GM12878 (cell line): ENCODE data around the gene ZNF32. TPM values are rescaled to one million over a fixed set of nuclear protein-coding genes. Genes with fewer than 3 reads are reported as not detected.
A peak's percentile ranks its signal among the peaks of the same experiment; 100 is the strongest.

Experiments used
- ASH2L ChIP-seq: fragments of 300-600, 200-600 bp; sonication (generic); IDR thresholded peaks from 2 replicates; pipeline ENCODE4 v1.6.1; 2017; ENCODE audit warnings: low read depth, mild to moderate bottlenecking, borderline replicate concordance
- BRCA1 ChIP-seq: IDR thresholded peaks from 2 replicates; pipeline ENCODE4 v1.6.1; 2011; ENCODE audit warnings: low read depth, low read length, improper control_type of control experiment
- CBX5 ChIP-seq: sonication (generic); IDR thresholded peaks from 2 replicates; pipeline ENCODE4 v1.6.1; 2016; ENCODE audit warnings: low read depth, moderate library complexity, mild to moderate bottlenecking, inconsistent platforms
- DPF2 ChIP-seq: fragments of 450-650 bp; IDR thresholded peaks from 2 replicates; pipeline ENCODE4 v1.6.1; 2017; ENCODE audit warnings: mild to moderate bottlenecking
- HDAC2 ChIP-seq: fragments of 200-600 bp; sonication (generic); IDR thresholded peaks from 2 replicates; pipeline ENCODE4 v1.6.1; 2017
- LARP7 ChIP-seq: fragments of 450-650 bp; IDR thresholded peaks from 2 replicates; pipeline ENCODE4 v1.6.1; 2017; ENCODE audit warnings: mild to moderate bottlenecking
- MTA3 ChIP-seq: IDR thresholded peaks from 2 replicates; pipeline ENCODE4 v1.6.1; 2012; ENCODE audit warnings: low read length, inconsistent platforms, borderline replicate concordance
- NBN ChIP-seq: fragments of 450-650 bp; IDR thresholded peaks from 2 replicates; pipeline ENCODE4 v1.6.1; 2016
- NFXL1 ChIP-seq: fragments of 450-650 bp; IDR thresholded peaks from 2 replicates; pipeline ENCODE4 v1.6.1; 2017; ENCODE audit warnings: antibody characterized with exemption, mild to moderate bottlenecking, borderline replicate concordance
- NFYB ChIP-seq: IDR thresholded peaks from 2 replicates; pipeline ENCODE4 v1.6.1; 2011; ENCODE audit warnings: low read depth, mild to moderate bottlenecking, low read length, improper control_type of control experiment, moderate library complexity; ENCODE audit not compliant: insufficient read depth
- PML ChIP-seq: IDR thresholded peaks from 2 replicates; pipeline ENCODE4 v1.6.1; 2012; ENCODE audit warnings: low read length, inconsistent platforms
- RAD51 ChIP-seq: fragments of 450-650 bp; IDR thresholded peaks from 2 replicates; pipeline ENCODE4 v1.6.1; 2016; ENCODE audit warnings: moderate library complexity, mild to moderate bottlenecking, inconsistent platforms
- RB1 ChIP-seq: fragments of 450-650 bp; formaldehyde crosslinking; IDR thresholded peaks from 2 replicates; pipeline ENCODE4 v1.6.1; 2017; ENCODE audit warnings: mild to moderate bottlenecking, borderline replicate concordance
- RELA ChIP-seq: fragments of 450-650 bp; IDR thresholded peaks from 2 replicates; pipeline ENCODE4 v1.8.0; 2014; ENCODE audit warnings: borderline replicate concordance; ENCODE audit not compliant: partially characterized antibody
- RFX5 ChIP-seq: IDR thresholded peaks from 2 replicates; pipeline ENCODE4 v1.6.1; 2011; ENCODE audit warnings: low read depth, low read length, improper control_type of control experiment
- SMAD1 ChIP-seq: fragments of 450-650 bp; IDR thresholded peaks from 2 replicates; pipeline ENCODE4 v1.6.1; 2018; ENCODE audit warnings: mild to moderate bottlenecking, low read depth; ENCODE audit not compliant: partially characterized antibody
- SRF ChIP-seq, 2 experiments: IDR thresholded peaks; 2 replicates each; pipeline ENCODE4 v1.6.1; 2011; ENCODE audit warnings: low read depth in 2 of 2, low read length in 2 of 2, mild to moderate bottlenecking in 1 of 2, moderate library complexity in 1 of 2
- TBL1XR1 ChIP-seq: IDR thresholded peaks from 2 replicates; pipeline ENCODE4 v1.6.1; 2012; ENCODE audit warnings: low read depth, low read length, improper control_type of control experiment
- TCF12 ChIP-seq: IDR thresholded peaks from 2 replicates; pipeline ENCODE4 v1.6.1; 2011; ENCODE audit warnings: low read depth, mild to moderate bottlenecking, low read length
- polyA plus RNA-seq, 11 experiments: library from polyadenylated mRNA; depleted of rRNA in 4 of 11; unstranded in 6 of 11; stranded (reverse) in 5 of 11; fragments of >200 nt; fragmentation: Nextera tagmentation in 4 of 11; fragmentation: Illumina TruSeq in 1 of 11; extraction: Ambion mirVana in 4 of 11; extraction: Trizol in 1 of 11; gene quantifications; 1 replicate in 1 of 11; 2 replicates in 10 of 11; pipeline versions ENCODE4 v1.2.1 to v1.2.3, GENCODE V29; 2011 to 2016; ENCODE audit warnings: inconsistent platforms in 2 of 11, missing spikeins in 2 of 11, low read depth in 1 of 11
- total RNA-seq, 4 experiments: library from RNA; depleted of rRNA in 3 of 4; stranded (reverse); fragments of >200 nt in 3 of 4; fragmentation: Illumina TruSeq in 1 of 4; extraction: Trizol in 1 of 4; gene quantifications; 2 replicates each; pipeline versions ENCODE4 v1.2.1 to v1.2.3, GENCODE V29; 2013 to 2021
- TF ChIP-seq, protein P1 (sequence below): IDR thresholded peaks from 2 replicates; pipeline ENCODE4 v1.6.1; 2011; ENCODE audit warnings: mild to moderate bottlenecking, low read depth, low read length, moderate library complexity; ENCODE audit not compliant: insufficient replicate concordance
- TF ChIP-seq, protein P2 (sequence below): fragments of 450-650 bp; IDR thresholded peaks from 2 replicates; pipeline ENCODE4 v1.6.1; 2017; ENCODE audit warnings: mild to moderate bottlenecking
- TF ChIP-seq, protein P3 (sequence below): IDR thresholded peaks from 2 replicates; pipeline ENCODE4 v1.6.1; 2012; ENCODE audit warnings: low read length, inconsistent platforms
- TF ChIP-seq, protein P4 (sequence below): fragments of 450-650 bp; IDR thresholded peaks from 2 replicates; pipeline ENCODE4 v1.6.1; 2018; ENCODE audit warnings: borderline replicate concordance, mild to moderate bottlenecking; ENCODE audit not compliant: partially characterized antibody
- TF ChIP-seq, protein P5 (sequence below): IDR thresholded peaks from 2 replicates; pipeline ENCODE4 v1.6.1; 2012; ENCODE audit warnings: low read depth, low read length, improper control_type of control experiment

ZNF32 gene
- total and polyA plus RNA-seq, 10 of the 15 experiments (the other 5 are each of a cell fraction or from before 2014, with no cell fraction given) = 1.9 to 23.0 (median 3.4) TPM

DNA sequence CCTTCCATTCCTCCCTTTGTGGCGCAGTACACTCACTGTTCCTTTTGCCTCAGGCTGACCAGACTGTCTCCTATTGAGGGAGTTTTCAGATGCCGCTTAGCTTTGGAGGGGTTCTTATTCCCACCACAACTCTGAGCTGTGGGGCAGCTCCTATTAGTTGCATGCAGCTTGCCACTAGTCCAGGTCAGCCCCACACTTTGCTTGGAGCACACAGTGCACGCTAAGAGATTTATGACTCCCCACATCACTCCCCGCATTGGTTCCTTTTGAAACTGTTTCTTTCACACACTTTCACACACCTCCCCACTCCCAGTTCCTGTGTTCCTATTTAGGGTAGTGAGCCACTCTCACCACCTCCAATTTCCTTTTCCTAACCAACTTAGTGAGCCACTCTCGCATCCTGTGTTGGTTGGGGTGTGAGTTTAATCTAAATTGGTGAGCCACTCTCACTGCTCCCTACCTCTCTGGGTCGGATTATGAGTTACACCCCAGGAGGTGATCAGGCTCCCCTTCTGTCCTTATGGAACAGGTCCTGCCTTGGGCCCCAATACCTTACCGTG lies 52.9 kb downstream of the ZNF32 start (continued):
- TF ChIP-seq LARP7 (no peak), NBN (peak; percentile 64; the same call in 1 of the 2 replicates), RB1 (no peak), ASH2L (no peak), RFX5 (no peak), SMAD1 (no peak), SRF (IDR thresholded peaks at IDR 0.05; ENCODE audit: low read depth in 2 of 2, low read length in 2 of 2) (peak; percentile 28 to 74; a peak in 2 of 4 replicates), MTA3 (peak; percentile 57; the same call in 1 of the 2 replicates), CBX5 (no peak), RAD51 (no peak), NFYB (no peak), BRCA1 (no peak), HDAC2 (no peak), DPF2 (no peak), NFXL1 (no peak), RELA (no peak), TBL1XR1 (peak; percentile 92), PML (no peak; the same call in 1 of the 2 replicates), TCF12 (no peak)
- TF ChIP-seq, protein P1, sequence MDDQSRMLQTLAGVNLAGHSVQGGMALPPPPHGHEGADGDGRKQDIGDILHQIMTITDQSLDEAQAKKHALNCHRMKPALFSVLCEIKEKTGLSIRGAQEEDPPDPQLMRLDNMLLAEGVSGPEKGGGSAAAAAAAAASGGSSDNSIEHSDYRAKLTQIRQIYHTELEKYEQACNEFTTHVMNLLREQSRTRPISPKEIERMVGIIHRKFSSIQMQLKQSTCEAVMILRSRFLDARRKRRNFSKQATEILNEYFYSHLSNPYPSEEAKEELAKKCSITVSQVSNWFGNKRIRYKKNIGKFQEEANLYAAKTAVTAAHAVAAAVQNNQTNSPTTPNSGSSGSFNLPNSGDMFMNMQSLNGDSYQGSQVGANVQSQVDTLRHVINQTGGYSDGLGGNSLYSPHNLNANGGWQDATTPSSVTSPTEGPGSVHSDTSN = peak; percentile 20
- TF ChIP-seq, protein P2, sequence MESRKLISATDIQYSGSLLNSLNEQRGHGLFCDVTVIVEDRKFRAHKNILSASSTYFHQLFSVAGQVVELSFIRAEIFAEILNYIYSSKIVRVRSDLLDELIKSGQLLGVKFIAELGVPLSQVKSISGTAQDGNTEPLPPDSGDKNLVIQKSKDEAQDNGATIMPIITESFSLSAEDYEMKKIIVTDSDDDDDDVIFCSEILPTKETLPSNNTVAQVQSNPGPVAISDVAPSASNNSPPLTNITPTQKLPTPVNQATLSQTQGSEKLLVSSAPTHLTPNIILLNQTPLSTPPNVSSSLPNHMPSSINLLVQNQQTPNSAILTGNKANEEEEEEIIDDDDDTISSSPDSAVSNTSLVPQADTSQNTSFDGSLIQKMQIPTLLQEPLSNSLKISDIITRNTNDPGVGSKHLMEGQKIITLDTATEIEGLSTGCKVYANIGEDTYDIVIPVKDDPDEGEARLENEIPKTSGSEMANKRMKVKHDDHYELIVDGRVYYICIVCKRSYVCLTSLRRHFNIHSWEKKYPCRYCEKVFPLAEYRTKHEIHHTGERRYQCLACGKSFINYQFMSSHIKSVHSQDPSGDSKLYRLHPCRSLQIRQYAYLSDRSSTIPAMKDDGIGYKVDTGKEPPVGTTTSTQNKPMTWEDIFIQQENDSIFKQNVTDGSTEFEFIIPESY = no peak
- TF ChIP-seq, protein P3, sequence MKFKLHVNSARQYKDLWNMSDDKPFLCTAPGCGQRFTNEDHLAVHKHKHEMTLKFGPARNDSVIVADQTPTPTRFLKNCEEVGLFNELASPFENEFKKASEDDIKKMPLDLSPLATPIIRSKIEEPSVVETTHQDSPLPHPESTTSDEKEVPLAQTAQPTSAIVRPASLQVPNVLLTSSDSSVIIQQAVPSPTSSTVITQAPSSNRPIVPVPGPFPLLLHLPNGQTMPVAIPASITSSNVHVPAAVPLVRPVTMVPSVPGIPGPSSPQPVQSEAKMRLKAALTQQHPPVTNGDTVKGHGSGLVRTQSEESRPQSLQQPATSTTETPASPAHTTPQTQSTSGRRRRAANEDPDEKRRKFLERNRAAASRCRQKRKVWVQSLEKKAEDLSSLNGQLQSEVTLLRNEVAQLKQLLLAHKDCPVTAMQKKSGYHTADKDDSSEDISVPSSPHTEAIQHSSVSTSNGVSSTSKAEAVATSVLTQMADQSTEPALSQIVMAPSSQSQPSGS = peak; percentile 54; the same call in 1 of the 2 replicates
- TF ChIP-seq, protein P4, sequence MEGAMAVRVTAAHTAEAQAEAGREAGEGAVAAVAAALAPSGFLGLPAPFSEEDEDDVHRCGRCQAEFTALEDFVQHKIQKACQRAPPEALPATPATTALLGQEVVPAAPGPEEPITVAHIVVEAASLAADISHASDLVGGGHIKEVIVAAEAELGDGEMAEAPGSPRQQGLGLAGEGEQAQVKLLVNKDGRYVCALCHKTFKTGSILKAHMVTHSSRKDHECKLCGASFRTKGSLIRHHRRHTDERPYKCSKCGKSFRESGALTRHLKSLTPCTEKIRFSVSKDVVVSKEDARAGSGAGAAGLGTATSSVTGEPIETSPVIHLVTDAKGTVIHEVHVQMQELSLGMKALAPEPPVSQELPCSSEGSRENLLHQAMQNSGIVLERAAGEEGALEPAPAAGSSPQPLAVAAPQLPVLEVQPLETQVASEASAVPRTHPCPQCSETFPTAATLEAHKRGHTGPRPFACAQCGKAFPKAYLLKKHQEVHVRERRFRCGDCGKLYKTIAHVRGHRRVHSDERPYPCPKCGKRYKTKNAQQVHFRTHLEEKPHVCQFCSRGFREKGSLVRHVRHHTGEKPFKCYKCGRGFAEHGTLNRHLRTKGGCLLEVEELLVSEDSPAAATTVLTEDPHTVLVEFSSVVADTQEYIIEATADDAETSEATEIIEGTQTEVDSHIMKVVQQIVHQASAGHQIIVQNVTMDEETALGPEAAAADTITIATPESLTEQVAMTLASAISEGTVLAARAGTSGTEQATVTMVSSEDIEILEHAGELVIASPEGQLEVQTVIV = no peak
- TF ChIP-seq, protein P5, sequence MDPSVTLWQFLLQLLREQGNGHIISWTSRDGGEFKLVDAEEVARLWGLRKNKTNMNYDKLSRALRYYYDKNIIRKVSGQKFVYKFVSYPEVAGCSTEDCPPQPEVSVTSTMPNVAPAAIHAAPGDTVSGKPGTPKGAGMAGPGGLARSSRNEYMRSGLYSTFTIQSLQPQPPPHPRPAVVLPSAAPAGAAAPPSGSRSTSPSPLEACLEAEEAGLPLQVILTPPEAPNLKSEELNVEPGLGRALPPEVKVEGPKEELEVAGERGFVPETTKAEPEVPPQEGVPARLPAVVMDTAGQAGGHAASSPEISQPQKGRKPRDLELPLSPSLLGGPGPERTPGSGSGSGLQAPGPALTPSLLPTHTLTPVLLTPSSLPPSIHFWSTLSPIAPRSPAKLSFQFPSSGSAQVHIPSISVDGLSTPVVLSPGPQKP = no peak
